ENCODE measurements around the gene PCP4L1.

GRCh38 chr1:161285521-161285920, 27.0 kb downstream of the PCP4L1 start:
- TF ChIP-seq MAX (CRISPR knock-in tag; IDR thresholded peaks at IDR 0.05), result no peak
- TF ChIP-seq CTCF (IDR thresholded peaks at IDR 0.05), result no peak
- TF ChIP-seq FOXJ3 (CRISPR knock-in tag; IDR thresholded peaks at IDR 0.05; ENCODE audit: borderline replicate concordance), result no peak
- no peak for TF ChIP-seq NR3C1 (CRISPR knock-in tag; conservative IDR thresholded peaks at IDR 0.05; ENCODE audit: low read depth)
- TF ChIP-seq STAT6 (CRISPR knock-in tag; conservative IDR thresholded peaks at IDR 0.05; ENCODE audit: low read depth), result no peak
- TF ChIP-seq E2F5 (CRISPR knock-in tag; IDR thresholded peaks at IDR 0.05), result no peak
- TF ChIP-seq ZNF317 (CRISPR knock-in tag; IDR thresholded peaks at IDR 0.05; ENCODE audit: borderline replicate concordance, low read depth), result no peak
- no peak for TF ChIP-seq ZNF232 (CRISPR knock-in tag; IDR thresholded peaks at IDR 0.05)
- no peak for TF ChIP-seq PREB (CRISPR knock-in tag; IDR thresholded peaks at IDR 0.05; ENCODE audit: borderline replicate concordance)
- no peak for TF ChIP-seq CREM (CRISPR knock-in tag; IDR thresholded peaks at IDR 0.05)
- TF ChIP-seq CBFB (CRISPR knock-in tag; IDR thresholded peaks at IDR 0.05; ENCODE audit: low read depth), result no peak
- no peak for TF ChIP-seq SMAD3 (CRISPR knock-in tag; IDR thresholded peaks at IDR 0.05; ENCODE audit: borderline replicate concordance)
- TF ChIP-seq USF2 (CRISPR knock-in tag; IDR thresholded peaks at IDR 0.05), result no peak
- no peak for TF ChIP-seq E2F1 (CRISPR knock-in tag; IDR thresholded peaks at IDR 0.05)

All from WTC11 (cell line).